HG03521 (cell line): ENCODE measurements around the gene KCTD17.

Source experiments
- ATAC-seq: cut with Tn5 transposase; IDR thresholded peaks from one replicate; pipeline ENCODE4 v1.9.1; 2021; ENCODE audit warnings: mild to moderate bottlenecking, moderate library complexity; ENCODE audit not compliant: unreplicated experiment

The KCTD17 gene

GRCh38 chr22:37051391-37052385 lies at the start of gene KCTD17:
Gene KCTD17 (plus strand): TSS chr22:37051742. CDS start chr22:37051761, 19 bp downstream.
- peak; percentile 82 for ATAC-seq

GRCh38 chr22:37001826-37002225 lies 49.7 kb upstream of the KCTD17 start:
- no peak for ATAC-seq

- no peak for ATAC-seq
Observed at GRCh38 chr22:37002633-37003032, 48.9 kb upstream of the KCTD17 start.

- ATAC-seq, result no peak
Observed at GRCh38 chr22:37007651-37008050, 43.9 kb upstream of the KCTD17 start.

- ATAC-seq, result no peak
Observed at GRCh38 chr22:37008365-37008764, 43.2 kb upstream of the KCTD17 start.

GRCh38 chr22:37009490-37009889 lies 42.1 kb upstream of the KCTD17 start:
- ATAC-seq, result no peak

- no peak for ATAC-seq
Observed at GRCh38 chr22:37010174-37010573, 41.4 kb upstream of the KCTD17 start.

- no peak for ATAC-seq
Observed at GRCh38 chr22:37010976-37011375, 40.6 kb upstream of the KCTD17 start.

- ATAC-seq, result no peak
Observed at GRCh38 chr22:37011472-37011871, 40.1 kb upstream of the KCTD17 start.

- no peak for ATAC-seq
Observed at GRCh38 chr22:37012262-37012904, 39.2 kb upstream of the KCTD17 start.

GRCh38 chr22:37012956-37013355 lies 38.6 kb upstream of the KCTD17 start:
- ATAC-seq, result no peak

- ATAC-seq, result no peak
Observed at GRCh38 chr22:37014415-37014806, 37.1 kb upstream of the KCTD17 start.

GRCh38 chr22:37014835-37015586 lies 36.5 kb upstream of the KCTD17 start:
- ATAC-seq, result no peak

GRCh38 chr22:37015587-37015878 lies 36.0 kb upstream of the KCTD17 start:
- no peak for ATAC-seq

GRCh38 chr22:37016134-37016910 lies 35.2 kb upstream of the KCTD17 start:
- no peak for ATAC-seq

GRCh38 chr22:37017356-37017755 lies 34.2 kb upstream of the KCTD17 start:
- no peak for ATAC-seq

GRCh38 chr22:37018086-37018814 lies 33.3 kb upstream of the KCTD17 start:
- no peak for ATAC-seq

- no peak for ATAC-seq
Observed at GRCh38 chr22:37018815-37019308, 32.7 kb upstream of the KCTD17 start.

GRCh38 chr22:37019309-37020191 lies 32.0 kb upstream of the KCTD17 start, which contains the start of the genes MPST and TST:
Gene MPST (plus strand): TSS chr22:37019742. CDS start chr22:37019837, 95 bp downstream.
Gene TST (minus strand): TSS chr22:37019447. CDS start chr22:37018732, 715 bp downstream.
- peak; percentile 67 for ATAC-seq
